GM18873 (cell line): ENCODE data around the gene FGD5.

Source experiments
- ATAC-seq: cut with Tn5 transposase; IDR thresholded peaks from one replicate; pipeline ENCODE4 v1.9.1; 2021; ENCODE audit warnings: mild to moderate bottlenecking, moderate library complexity, moderate number of reproducible peaks; ENCODE audit not compliant: unreplicated experiment, low FRiP score

FGD5 gene

GRCh38 chr3:14948609-14949038 lies 129.9 kb downstream of the FGD5 start:
- no peak for ATAC-seq

GRCh38 chr3:14949126-14949525 lies 130.4 kb downstream of the FGD5 start:
- ATAC-seq = no peak

GRCh38 chr3:14950274-14950673 lies 131.5 kb downstream of the FGD5 start:
- no peak for ATAC-seq

- no peak for ATAC-seq
Measured at GRCh38 chr3:14957153-14957552, 138.4 kb downstream of the FGD5 start.

- no peak for ATAC-seq
Measured at GRCh38 chr3:14957925-14958324, 139.2 kb downstream of the FGD5 start.

GRCh38 chr3:14959359-14959943 lies 140.7 kb downstream of the FGD5 start:
- no peak for ATAC-seq

- ATAC-seq = no peak
Measured at GRCh38 chr3:14962762-14963161, 144.0 kb downstream of the FGD5 start.

- ATAC-seq = no peak
Measured at GRCh38 chr3:14967285-14967684, 148.5 kb downstream of the FGD5 start.

GRCh38 chr3:14969671-14970070 lies 150.9 kb downstream of the FGD5 start:
- no peak for ATAC-seq

GRCh38 chr3:14976317-14976716 lies 157.6 kb downstream of the FGD5 start:
- ATAC-seq = no peak

GRCh38 chr3:14980689-14981088 lies 161.9 kb downstream of the FGD5 start:
- no peak for ATAC-seq
